Stimulated activated CD4-positive, alpha-beta T cell treated with anti-CD3 and anti-CD28 coated beads, TNF-alpha, amount 100 ng/mL, for 4 hours (primary cell): Measurements from ENCODE around the gene TM9SF2.

Experiments used
- DNase-seq, 3 experiments: peaks; one replicate each; pipeline ENCODE4 v3.0.0-alpha.2; 2020; ENCODE audit warnings: low read depth in 3 of 3

The TM9SF2 gene

DNA sequence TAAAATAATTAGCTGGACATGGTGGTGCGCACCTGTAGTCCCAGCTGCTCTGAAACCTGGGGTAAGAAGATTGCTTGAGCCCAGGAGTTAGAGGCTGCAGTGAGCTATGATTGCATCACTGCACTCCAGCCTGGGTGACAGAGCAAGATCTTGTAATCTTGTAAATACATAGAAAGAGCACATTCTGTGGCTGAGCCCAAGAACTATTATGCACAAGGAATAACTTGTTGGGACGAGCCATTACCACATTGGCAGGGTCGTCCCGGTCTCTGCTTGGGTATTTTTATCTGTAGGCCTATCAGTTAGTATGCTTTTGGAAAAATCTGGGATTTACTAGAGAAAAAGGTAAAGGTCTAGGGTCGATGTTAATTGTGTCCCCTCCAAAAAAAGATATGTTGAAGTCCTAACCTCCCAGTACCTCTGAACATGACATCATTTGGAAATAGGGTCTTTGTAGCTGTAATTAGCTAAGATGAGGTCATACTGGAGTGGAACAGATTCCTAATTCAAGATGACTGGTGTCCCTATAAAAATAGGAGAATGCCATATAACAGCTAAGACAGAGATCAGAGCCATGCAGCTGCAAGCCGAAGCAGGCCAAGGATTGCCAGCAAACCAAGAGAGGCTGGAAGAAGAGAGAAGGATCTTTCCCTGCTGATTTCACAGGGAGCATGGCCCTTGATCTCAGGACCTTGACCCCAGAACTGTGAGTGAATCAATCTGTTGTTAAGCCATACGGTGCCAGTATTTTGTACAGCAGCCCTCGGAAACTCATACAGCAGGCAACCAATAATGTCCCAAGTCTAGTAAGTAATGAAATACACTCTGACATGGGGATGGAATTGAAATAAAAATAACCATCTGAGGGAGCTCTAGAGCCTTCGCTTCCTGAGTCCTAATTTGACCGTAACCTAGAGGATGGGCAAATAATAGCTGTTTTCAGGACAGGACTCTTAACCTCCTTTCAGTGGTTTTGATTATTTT is 77.0 kb downstream of the TM9SF2 start:
- no peak for DNase-seq

DNA sequence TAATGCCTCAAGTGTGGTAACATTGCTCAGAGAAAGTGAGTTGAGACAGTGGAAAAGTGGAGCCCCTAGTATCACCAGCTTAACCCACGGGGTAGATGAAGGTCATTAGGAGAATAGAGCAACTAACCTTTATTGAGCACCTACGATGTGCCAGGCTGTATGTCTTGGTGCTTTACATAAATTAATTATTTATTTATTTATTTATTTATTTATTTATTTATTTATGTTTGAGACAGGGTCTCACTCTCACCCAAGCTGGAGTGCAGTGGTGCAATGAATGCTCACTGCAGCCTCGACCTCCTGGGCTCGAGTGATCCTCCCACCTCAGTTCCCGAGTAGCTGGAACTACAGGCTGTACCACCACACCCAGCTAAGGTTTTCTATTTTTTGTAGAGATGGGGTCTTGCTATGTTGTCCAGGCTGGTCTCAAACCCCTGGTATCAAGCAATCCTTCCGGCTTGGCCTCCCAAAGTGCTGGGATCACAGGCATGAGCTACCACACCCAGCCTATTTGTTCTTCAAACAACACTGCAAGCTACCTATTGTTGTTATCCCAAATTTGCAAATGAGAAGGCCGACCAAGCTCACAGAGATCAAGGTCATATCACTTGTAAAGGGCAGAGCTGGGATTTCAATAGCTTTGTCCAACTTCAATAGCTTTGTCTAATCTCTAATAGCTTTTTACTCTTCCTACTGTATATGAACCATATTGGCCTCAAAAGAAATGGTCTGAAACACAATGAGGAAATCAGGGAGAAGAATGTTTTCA is 79.4 kb downstream of the TM9SF2 start:
- DNase-seq = no peak

DNA sequence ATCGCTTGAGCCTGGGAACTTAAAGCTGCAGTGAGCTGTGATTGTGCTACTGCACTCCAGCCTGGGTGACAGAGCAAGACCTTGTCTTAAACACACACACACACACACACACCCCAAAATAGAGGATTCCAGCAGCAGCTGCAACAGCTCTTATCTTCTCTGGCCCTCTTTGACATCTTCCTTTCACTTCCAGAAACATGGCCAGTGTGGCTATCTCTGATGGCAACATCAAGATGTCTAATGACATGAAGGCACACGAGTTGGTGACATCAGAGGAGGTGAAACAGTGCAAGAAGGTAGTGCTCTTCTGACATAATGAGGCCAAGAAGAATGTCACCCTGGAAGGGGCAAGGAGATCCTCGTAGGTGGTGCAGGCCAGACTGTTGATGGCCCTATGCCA is 81.2 kb downstream of the TM9SF2 start:
- DNase-seq = no peak

DNA sequence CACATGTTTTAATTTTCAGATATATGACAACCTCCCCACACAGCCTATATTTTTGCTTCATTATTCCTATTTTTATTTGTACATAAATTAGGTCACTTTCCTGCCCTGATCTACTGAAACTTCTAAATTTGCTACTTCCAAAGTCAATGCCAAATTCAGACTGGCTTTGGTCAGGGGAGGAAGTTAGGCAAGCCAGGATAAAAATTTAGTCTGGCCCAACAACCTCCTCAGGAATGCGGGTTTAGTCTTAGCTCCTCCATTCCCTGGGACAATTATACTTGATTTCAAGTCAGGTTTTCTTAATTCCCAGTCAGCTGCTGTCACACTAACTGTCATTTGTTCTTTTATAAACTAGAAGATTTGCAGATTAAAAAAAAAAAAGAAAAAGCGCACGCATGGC is 84.3 kb downstream of the TM9SF2 start:
- DNase-seq = no peak

DNA sequence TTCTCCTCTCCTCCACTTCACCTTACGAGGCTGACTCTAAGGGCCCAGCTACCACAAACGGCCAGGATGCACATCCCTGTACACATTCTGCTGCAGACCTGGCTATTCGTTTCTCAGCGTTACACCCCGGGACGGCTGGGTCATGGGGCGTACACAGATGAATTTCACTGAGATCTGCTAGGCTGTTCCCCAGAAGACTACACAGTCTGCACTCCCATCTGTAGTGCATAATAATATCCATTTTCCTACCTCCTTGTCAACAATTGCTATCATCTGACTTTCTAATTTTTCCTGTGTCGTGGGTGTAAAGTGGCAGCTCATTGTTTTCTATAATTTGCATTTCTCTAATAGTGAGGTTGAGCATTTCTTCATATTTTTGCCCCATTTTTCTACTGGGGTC is 85.7 kb downstream of the TM9SF2 start:
- no peak for DNase-seq

DNA sequence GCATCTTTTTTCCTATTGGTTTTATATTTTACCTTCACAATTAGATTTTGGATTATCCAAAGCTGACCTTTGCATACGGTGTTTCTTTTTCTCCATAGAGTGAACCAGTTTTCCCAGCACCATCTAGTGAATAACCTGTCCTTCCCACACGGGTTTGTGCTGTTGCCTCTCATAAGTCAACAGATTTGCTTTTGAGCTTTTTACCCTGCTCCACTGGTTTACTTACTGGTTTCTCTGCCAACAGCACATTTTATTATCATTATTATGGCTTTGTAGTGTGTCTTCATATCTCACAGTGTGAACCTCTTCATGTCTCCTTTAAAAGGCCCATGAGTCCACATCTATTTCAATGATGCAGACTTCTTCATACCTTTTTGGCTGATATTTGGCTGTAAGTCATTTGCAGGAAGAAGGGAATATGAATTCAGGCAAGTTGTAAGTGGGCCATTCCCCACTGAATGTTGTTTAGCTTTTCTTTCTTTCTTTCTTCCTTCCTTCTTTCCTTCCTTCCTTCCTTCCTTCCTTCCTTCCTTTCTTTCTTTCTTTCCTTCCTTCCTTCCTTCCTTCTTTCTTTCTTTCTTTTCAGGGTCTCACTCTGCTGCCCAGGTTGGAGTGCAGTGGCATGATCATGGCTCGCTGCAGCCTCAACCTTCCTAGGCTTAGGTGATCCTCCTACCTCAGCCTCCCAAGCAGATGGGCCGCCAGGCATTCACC is 86.8 kb downstream of the TM9SF2 start:
- DNase-seq = no peak

DNA sequence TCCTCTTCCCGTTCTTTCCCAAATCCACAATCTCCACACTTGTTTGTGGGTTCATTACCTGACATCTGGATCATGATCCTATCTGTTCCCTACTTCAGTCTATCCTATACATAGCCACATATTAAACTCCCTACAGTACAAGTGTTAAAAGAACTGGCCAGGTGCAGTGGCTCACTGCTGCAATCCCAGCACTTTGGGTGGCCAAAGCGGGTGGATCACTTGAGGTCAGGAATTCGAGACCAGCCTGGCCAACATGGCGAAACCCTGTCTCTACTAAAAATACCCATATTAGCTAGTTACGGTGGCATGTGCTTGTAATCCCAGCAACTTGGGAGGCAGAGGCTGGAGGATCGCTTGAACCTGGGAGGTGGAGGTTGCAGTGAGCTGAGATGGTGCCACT is 88.3 kb downstream of the TM9SF2 start:
- DNase-seq = no peak

DNA sequence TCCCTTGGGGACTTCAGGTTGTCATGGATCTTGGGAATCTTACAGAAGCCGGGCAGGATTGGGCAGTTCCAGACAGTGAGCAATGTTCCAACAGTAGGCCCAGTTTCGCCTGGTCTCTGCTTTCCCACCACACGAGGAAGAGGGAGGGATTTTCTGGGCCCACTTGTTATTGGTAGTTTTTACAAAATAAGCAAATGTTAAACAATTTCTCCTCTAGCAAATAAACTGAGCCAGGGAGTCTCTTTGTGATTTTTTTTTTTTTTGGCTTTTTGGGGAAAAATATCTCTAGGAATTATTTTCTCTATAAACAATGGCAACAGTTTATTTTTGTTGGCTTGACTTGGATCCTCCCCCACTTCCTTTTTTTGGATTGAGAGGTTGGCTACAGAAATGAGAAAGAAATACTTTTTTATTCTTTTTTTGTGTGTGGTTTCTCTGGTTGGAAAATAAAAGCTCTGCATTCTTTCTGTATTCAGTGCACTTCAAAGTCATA is 89.3 kb downstream of the TM9SF2 start:
- DNase-seq = no peak

DNA sequence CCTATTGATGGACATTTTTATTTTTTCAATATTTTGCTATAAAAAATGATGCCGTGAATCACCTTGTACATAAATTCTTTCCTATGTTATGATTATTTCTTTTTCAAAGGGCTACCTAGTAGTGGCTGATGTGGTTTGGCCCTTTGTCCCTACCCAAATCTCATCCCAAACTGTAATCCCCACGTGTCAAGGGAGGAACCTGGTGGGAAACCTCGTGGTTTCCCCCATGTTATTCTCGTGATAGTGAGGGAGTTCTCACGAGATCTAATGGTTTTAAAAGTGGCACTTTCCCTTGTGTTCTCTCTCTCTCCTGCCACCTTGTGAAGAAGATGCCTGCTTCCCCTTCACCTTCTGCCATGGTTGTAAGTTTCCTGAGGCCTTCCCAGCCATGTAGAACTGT is 94.9 kb downstream of the TM9SF2 start:
- no peak for DNase-seq

DNA sequence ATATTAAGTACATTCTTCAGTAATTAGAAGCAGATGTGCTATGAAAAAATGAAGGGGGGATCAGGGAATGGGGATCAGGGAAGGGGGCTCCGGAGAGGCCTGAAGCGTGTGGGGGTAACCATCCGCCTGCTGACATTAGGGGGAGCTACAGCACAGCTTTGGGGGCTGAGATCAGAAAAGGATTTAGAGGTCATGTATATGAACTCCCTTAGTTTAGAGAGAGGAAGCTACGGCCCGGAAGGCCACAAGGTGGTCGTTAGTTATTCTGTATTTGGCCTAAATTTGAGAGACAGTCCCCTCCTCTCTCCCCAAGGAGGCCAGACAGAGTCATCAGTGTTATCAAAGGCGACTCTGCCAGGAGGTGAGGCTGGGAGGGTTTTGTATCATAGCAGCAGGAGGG is 99.0 kb downstream of the TM9SF2 start:
- DNase-seq = no peak

DNA sequence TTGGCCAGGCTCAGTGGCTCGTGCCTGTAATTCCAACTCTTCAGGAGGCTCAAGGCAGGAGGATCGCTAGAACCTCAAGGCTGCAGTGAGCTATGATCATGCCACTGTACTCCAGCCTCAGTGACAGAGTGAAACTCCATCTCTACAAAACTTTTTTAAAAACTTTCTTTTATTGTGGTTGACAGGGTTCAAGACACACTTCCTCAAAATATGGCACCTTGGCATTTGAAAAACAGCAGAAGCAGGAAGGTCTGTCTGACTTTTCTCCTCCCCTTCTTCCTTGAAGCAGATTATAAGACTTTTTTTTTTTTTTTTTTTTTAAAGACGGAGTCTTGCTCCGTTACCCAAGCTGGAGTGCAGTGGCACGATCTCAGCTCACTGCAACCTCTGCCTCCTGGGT is 100.3 kb downstream of the TM9SF2 start:
- DNase-seq = no peak

DNA sequence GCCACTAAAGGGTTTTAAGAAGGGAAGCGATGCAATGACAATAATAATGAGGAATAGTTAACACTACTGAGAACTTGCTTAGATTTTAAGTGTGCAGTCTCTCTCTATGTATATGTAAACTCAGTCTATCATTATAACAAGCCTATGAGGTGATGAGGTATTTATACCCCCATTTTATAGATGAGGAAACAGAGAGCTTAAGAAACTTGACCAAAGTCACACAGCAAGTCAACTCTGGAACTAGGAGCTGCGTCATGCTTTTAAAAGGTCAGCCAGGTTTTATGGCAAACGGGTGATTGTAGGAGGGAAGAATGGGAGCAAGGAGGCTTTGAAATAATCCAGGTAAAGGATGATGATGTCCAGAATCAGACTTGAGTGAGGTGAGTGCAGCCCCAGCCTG is 103.4 kb downstream of the TM9SF2 start:
- no peak for DNase-seq

DNA sequence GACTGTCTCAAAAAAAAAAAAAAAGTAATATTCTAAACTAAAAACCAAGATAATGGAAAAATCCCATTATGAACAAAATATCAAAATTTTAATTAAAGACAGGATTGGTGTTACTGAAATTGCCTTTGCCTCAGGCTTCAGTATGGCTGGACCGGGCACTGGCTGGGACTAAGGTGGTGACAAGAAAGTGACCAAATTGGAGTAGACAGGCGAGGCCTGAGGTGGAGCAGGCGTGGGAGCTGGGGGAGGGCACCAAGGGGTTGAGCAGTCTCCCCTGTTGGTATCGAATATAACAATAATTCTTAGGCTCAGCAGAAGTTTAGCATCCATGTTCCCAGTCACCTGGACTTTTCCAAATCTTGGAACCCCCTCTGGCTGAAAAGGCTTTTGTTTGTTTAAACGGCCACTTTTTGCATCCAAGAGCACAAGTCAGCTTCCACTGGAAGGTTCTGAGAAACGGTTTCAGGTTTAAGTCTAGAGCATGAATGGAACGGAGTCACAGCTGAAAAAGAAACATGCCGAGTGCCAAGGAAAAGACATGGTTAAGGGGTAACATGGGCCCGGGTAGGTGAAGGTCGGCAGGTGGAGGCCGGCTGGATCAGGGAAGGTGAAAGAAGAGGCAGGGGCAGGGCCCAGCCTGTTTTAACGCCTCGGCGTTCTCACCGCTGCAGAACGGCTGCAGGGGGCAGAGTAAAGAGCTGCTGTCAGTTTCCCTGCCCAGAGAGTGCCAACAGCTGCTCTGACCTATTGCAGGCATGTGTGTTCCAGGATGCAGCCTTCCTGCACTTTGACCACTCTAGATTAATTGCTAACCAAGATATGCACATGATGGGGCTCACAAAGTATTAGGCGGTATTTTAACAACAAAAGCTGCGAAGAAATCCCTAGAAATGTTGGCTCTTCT is 104.4 kb downstream of the TM9SF2 start:
- peak; percentile 13 to 23 (median 18) for DNase-seq

DNA sequence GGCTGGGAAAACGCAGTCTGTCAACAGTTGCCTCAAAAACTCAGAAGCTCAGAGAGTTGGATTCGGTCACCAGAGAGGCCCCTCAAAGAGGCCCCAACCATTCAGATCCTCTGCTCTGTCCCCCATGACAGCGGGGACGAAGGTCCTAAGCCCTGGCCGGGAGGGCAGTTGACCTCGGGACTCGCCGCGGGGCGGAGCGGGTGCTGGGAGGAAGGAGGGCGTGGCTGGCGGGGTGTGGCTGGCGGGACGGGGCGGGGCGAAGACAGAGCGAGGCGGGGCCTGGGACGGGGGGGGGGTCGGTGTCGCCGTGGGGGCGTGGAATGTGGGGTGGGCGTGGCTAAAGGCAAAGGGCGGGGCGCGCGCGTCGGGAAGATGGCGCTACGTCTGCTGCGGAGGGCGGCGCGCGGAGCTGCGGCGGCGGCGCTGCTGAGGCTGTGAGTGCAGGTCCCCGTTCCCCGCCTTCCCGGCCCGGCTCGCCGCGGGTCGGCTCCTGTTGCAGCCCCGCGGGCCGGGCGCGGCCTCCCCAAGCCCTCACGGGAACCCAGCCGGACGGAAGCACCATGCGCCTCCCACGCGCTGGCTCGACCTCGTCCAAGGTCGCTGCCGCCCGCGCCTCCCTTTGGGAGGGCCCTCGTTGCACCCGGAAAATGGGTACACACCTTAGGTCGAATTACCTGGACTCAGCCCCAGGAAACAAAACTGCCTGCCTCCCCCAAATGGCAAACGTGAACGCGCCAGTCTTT is 105.2 kb downstream of the TM9SF2 start, which contains the start of gene CLYBL:
CLYBL (plus strand) TSS at position 367 of the 743 bp plus-strand sequence.
- DNase-seq = peak; percentile 82 to 88 (median 86)

DNA sequence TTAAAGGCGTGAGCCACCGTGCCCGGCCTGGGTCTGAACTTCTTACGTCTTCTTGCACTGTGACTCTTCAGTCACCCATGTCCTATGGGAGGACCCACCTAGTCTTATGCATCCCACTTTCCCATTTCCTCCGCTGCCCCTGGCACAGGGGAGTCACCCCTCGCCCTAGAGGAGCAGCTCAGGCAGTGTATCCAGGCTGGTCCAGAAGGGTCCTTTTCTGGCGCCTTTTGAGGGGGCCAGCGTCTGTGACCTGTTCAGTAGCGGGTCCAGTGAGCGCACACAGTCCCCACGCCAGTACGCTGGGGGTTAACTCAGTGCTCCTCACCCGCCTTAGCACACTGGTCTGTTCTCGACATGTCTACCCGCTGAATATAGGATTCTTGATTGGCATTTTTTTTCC is 107.1 kb downstream of the TM9SF2 start:
- DNase-seq = no peak

DNA sequence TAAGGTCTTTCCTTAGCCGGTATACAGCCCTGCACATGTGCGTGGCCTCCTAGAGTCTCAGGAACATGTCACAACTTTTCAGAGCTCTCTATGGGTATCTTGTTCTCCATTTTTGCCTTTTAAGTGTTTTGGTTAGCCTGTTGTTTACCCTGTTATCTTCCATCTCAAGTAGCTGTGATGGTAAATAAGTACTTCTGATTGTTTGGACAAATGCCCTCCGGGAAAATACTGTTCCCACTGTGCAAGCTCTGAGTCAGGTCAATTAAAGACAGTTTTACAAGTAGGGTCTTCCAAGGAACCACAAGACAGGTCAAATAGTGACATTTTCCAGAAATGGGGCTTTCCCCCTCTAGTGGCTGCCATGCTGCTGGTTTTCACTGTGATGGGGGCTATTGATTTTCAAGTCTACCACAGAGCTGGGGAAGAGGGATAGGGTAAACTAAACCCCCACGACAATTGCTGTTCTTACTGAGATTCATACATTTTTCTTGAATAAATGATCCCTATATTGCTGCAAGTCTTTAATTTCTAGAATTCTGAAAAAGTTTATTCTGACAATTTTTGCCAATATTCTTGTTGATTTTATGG is 109.5 kb downstream of the TM9SF2 start:
- no peak for DNase-seq
